Posterior cingulate gyrus (tissue), 11 donors: ENCODE results near the gene STX19.

Experiments
- DNase-seq, 10 donors: peaks; one replicate each; pipeline versions ENCODE4 v3.0.0 to v3.0.0-alpha.2; 2020 to 2021; ENCODE audit warnings: mixed read lengths in 3 of 10
- intact Hi-C: fragments of 100-400 bp; cut with DNase I; formaldehyde crosslinking; loops from one replicate; pipeline ENCODE4 v1.15.1; 2023

STX19 gene

DNA sequence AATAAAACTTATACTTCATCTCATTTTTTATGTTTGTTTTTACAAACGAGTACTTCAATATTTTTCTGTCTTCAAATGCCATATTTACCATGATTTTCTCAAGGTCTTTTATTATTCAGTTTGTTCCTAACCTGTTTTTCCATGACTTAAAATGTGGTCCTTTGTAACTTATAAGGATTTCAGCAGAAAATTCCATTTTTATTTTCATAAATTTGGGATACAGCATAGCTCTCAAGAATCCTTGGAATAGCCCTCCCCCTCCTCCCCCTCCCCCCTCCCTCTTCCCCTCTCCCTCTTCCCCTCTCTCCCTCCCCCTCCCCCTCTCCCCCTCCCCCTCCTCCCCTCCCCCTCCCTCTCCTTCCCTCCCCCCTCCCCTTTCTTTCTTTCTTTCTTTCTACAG is 14.9 kb upstream of the STX19 start:
- no peak for DNase-seq
- intact Hi-C loops = no loop called here

DNA sequence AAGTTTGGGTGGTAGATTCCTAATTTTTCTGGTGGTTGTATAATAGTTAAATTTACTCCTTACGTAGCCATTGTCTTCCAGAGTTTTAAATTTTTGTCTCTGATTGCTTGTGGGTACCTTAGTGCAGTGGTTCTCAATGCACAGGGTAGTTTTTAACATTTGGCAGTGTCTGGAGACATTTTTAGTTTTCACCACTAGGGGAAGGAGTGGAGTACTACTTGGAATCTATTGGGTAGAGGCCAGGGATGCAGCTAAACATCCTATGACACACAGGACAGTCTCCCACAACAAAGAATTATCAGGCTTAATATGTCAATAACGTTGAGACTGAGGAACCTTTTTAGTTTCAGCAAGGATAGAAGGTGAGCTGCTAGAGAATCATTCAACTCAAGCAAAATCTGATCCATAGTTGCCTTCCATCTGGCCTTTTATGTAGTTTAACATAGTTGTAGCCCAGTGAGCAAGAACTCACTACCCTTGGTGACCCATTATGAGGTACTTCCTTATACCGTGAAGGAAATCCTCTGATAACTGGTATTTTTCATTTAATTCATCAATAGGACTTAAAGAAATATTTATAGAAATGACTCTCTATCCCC is 8.6 kb upstream of the STX19 start:
- intact Hi-C loops = no loop called here
- DNase-seq = no peak

DNA sequence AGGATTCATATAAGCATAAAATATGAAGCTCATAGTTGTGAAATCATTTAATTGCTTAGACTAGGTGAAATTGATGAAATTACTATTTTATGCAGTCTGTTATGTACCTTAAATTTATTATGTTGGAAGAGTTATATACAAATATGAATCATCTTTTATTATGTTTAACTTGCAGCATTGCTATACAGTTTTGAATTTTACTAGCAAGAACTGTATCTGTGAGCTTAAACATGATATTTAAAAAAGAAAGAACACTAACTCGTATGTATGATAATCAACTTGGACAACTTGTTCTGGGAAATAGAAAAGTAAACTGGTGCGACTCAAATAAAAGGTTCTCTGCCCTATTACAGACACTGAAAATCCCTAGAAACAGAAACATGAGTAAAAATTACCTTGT is 1.8 kb downstream of the STX19 start:
- no peak for DNase-seq

DNA sequence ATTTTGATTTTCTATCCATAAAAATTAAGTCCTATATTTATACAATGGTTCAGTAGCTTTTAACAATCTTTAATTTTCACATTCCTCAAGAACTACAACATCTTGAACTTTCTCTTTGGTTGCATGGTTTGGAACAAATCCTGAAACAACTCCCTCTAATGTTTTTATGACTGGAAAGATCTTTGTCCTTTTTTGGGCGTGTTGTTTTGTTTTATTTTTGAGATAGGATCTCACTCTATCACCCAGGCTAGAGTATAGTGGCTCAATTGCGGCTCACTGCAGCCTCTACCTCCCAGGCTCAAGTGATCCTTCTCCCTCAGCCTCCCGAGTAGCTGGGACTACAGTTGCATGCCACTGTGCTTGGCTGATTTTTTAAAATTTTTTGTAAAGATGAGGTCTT is 4.0 kb downstream of the STX19 start:
- intact Hi-C loops = no loop called here
- DNase-seq = no peak

More for the DNA sequence above, 1.8 kb downstream of the STX19 start:
- intact Hi-C loops = no loop called here

DNA sequence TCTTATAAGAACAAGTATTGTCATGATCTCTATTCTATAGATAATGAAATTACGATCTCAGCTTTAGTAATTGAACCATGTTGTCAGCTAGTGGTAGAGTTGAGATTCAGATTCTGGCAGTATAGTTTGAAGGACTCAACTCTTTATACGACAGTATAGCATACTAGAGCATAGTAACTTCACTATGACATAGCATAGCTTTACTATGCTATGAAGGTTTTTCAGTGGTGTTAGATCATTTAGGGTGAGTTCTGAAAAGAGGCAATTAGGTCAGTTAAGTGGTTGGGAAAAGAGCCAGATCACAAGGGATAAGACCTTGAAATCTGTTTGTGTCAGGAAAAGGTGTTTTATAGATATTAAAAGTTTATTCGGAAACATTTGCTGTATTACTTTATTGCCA is 8.1 kb downstream of the STX19 start:
- intact Hi-C loops = no loop called here
- DNase-seq = no peak

DNA sequence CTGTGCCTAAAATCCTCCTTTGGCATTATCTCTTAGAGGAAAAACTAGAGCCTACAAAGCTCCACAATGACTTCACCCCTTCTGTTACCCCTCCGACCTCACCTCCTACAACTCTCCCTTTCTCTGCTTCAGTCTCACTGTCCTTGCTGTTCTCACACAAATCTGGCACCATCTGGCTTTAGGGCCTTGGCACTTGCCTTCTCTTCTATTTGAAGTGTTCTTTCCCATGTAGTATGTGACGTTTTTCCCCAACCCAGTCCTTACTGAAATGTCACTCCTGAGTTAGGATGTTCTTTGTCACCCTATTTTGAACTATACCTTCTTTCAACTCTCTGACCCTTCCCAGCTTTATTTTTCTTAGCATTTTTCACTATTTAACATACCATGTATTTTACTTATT is 8.7 kb downstream of the STX19 start:
- DNase-seq = no peak
- intact Hi-C loops = no loop called here

DNA sequence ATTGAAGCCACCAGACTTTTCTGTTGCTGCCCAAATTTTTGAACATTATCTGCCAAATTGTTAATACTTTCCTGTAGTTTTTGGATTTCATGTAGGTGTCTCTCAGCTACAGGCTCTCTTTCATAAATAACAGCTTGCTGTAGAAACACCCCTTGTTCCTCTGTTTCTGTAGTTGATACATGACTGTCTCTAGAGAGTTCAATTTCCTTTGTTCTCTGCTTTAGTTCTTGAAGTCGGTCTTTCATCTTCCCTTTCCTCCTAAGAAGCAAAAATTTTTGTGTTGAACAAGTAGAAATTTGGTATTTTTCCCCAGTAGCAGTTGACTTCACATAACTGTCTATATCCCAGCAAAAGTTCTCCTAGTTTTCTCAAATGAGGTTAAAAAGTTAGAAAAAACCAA is 13.4 kb downstream of the STX19 start:
- intact Hi-C loops = no loop called here

DNA sequence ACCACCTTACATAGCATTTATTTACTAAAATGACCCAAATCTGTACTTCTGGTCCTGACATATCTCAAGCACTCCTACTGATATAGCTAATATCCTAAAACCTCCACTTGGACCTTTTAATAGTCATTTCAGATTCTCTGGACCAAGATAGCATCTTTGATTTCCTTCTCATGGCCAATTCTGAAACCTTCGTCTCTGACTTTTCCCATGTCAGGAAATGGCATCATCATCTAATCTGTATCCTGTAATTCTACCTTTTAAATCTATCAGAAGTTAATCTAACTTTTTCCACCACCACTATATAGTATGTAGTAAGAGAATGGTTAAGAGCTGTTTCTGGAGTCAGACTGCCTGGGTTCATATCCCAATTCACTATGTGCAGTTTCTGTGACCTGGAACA is 16.2 kb downstream of the STX19 start:
- no peak for DNase-seq
- intact Hi-C loops = no loop called here

More for the DNA sequence above, 13.4 kb downstream of the STX19 start:
- DNase-seq = no peak

DNA sequence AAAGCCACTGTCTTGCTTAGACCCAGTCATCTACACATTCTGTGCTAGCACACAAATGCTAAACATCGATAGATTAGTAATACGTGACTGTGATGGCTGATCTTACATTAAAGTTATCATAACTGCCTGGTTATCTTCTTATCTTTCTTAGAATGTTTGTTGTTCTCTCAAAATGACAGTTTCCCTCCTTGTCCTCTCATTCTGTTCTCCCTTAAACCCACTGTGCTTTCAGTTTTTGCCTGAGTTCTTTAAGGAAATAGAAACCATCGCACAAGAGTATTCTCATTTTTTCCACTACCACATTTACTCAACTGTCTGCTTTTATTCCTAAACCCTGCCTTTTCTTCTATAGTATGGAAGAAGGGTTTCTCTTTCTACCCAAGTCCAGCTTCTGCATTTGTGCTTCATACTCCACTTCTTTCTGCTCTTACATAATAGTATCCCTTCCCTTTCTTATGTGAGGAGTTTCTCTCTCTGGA is 17.1 kb downstream of the STX19 start:
- intact Hi-C loops = no loop called here

DNA sequence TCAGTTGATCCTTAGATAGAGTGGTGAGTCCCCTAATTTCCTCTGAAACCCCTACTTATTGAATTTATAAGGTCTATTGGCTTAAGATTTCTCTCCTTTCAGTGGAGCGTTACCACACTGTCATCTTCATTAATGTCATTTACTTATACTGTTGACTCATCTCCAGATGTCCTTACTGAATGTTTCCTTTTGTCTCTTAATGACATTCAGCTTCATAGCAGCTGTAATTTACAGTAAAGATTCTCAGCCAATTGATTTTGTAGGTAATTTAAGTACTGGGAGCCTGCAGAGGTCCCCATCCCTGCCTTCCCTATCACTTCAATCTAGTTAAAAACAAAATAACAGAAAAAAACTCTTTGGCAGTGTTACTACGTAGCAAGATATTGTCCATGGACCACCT is 18.8 kb downstream of the STX19 start:
- intact Hi-C loops = no loop called here
- no peak for DNase-seq

More for the DNA sequence above, 17.1 kb downstream of the STX19 start:
- DNase-seq = no peak

DNA sequence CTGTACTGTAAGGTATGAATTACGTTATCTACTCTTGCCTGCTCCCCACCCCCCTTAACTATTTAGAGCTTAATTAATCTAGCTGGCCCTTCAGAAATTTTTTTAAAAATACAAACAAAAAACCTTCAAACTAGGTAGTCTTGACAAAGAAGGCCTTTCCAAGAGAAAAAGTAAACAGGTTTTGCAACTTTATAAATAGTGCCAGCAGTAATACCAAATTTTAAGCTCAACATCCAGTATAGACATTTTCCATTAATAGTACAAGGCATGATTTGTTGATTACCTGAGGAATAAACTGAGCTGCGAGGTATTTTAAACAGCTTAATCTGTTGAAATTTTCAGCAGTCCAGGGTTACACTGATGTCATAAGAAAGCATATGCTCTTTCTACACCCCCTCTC is 20.1 kb downstream of the STX19 start:
- intact Hi-C loops = no loop called here
- DNase-seq = no peak

DNA sequence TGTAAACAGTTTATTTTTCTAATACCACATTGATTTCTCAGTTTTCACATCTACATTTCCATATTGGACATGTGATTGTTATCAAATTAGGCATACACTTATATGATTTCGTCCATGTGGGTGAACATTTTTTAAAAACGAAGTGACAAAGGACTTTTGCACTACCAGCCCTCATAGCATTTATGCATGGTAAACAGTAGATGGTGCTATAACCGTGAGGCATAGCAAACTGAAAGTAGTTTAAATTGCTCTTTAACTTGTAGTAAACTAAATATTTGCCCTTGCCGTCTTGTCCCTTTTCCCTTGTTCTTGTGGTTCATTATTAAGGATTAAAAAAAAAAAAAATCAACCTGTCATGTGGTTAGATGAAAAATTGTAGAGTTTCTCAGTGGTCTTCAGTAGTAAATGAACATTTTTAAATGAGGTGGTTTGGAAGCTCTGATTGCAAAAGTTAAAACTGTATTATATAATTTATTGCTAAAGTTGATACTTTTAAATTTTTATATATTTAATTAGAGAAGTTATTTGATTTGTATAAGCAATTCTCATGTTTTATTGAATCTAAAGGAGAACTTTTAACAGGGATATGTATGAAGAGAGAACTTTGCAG is 24.0 kb downstream of the STX19 start:
- intact Hi-C loops = loop anchor here (2.0 kb wide), 1 partner anchor 64 kb away; no protein-coding TSS in a partner anchor
- no peak for DNase-seq

DNA sequence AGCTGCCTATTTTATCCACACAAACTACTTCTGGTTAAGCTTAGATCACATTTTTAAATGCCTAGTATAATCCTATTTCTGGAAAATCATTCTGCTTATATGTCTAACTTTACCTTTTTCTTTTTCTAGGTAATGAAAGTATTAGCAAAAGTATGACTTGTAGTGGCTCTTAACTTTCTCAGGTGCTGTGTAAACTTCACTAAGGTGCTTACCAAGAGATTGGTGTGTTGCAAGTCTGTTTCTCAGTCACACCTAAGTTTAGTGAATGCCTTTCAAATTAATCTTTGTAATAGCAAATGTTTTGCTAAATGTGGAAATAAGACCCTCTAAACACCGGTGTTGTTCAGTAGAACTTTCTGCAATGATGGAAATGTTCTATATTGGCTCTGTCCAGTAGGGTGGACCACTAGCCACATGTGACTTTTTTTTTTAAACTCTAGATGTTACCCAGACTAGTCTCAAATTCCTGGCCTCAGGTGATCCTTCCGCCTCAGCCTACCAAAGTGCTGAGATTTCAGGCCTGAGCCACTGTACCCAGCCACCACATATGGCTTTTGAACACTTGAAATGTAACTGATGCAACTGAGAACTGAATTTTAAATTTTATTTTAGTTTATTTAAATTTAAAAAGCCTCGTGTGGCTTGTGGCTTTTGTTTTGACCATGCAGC is 26.4 kb downstream of the STX19 start:
- DNase-seq = no peak
- intact Hi-C loops = no loop called here

DNA sequence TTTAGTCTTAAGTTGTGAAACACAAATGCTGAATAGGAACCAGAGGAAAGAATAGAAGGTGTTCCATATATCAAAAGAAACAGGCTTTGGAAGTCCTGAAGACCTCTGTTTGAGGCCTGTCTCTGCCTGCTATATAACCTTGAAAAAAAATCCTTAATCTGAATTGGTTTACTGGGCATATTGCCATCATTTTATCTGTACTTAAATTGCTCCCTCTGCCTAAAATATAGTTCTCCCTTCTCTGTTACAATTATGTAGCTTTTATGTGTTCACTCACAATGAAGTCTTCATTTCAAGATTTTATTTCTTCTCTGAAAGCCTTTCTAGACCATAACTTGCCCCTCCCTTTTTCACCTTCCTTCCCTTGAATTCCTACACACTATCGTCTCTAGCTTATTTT is 27.2 kb downstream of the STX19 start:
- DNase-seq = no peak
- intact Hi-C loops = no loop called here

DNA sequence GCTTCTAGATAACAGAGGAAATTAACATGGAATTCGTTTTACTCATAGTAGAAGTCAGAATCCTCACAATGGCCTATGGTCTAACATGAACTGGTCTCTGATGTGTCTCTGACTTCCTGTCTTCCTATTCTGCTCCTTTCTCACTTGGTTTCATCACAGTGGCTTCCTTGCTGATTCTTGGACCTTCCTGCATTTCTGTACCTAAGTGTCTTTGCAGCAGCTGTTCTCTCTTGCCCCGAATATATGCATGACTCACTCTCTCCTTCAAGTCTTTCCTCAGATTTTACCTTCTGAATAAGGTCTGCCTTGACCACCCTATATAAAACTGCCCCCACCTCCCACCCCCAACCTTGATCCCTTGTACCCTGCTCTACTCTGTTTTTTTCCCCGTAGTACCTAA is 34.3 kb downstream of the STX19 start:
- DNase-seq = no peak
- intact Hi-C loops = no loop called here

DNA sequence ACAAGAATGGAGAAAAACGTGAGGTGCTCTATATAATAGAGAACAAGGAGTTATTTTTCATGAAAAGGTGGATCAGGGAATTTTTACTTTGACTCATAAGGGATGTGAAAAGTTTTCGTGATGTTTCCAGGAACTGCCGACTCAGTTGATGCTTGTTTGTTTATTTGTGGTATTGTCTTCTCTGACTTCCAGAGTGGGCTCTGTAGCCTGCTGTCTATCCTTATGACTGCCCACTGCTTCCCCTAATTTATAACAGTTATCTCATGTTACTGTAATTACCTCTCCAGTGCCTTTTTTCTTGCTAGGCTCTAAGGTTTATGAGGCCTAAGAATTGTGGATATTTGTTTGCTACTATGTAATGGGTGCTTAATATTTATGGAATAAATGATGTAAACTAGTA is 36.2 kb downstream of the STX19 start:
- DNase-seq = no peak
- intact Hi-C loops = no loop called here

DNA sequence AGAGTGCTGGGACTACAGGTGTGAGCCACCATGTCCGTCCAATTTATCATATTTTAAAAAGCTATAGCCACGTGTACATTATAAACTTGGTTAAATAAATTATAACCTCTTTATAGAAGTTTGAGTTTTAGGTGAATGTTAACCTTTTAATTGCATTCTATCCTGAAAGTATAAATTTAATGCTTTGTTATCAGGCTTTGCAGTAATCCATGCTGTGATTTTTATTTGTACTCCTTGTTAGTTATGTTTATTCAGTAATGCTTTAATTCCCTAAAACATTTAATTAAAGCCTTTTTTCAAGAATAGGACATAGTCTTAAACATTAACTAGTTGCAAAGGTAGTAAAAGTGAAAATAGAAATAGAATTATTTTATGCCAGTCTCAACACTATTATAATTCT is 36.8 kb downstream of the STX19 start:
- DNase-seq = no peak
- intact Hi-C loops = no loop called here

DNA sequence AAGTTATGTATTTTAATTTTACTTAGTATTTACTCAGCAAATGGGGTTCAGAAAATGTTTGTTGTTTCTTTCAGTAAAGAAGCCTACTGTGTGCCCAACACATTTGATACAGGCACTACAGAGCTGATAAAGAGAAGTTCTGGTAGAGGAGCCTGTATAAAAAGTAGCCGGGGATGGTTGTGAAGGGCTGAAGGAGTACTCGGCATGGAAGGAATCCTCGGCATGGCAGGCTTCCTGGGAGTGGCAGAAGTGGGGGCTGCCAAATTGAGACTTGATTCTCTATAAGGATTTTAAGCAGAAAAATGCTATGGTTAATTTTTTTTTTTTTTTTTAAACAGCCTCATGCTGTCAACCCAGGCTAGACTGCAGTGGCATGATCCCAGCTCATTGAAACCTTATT is 39.2 kb downstream of the STX19 start:
- intact Hi-C loops = no loop called here
- DNase-seq = peak in 1 of 10 donors; percentile 46

DNA sequence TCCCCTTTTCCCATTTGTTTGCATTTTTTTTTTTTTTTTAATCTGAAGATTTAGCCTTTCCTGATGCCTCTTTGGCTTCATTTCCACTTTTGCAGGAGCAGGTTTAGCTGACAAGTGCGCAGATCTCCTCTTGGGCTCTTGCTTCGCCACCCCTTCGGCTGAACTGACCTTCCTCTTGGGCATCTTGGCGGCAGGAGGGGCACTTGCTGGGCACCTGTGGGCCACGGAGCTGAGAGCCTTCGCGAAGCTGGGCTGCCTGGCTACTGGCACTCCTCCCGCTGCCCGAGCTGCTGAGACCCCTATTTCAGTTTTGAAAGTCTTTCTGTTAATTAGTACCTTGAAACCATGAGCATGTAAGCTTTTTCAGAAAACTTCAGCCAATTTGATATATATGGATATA is 39.6 kb downstream of the STX19 start:
- peak in 2 of 10 donors; percentile 50 to 75 for DNase-seq

DNA sequence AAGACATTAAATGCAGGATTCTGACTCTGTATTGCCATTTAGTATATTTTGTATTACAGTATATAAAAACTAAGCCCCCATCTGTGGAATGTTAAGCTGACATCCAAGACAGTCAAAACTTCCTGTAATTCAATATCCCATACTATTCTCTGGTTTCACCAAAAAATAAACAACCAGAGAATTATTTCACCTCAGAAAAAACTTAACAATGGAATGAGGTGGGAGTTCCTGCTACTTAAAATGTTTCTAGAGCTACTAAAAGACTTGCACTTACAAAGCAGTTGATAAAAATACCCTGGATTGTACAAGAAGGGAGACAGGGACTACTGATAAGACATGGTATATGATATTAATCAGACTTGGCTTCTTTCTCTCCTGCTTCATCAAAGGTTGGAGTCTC is 40.1 kb downstream of the STX19 start:
- intact Hi-C loops = no loop called here
- no peak for DNase-seq

More for the DNA sequence above, 39.6 kb downstream of the STX19 start:
- intact Hi-C loops = no loop called here

DNA sequence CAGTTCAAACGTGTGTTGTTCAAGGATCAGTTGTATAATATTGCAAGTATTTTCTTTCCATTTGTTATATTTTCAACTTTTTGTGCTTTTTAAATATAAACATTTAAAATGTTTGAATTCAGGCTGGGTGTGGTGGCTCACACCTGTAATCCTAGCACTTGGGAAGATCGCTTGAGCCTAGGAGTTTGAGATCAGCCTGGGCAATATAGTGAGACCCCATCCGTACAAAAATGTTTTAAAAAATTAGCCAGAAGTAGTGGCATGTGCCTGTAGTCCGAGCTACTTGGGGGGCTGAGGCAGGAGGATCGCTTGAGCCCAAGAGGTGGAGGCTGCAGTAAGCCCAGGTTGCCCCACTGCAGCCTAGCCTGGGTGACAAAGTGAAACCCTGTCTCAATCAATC is 43.8 kb downstream of the STX19 start:
- no peak for DNase-seq
- intact Hi-C loops = no loop called here

DNA sequence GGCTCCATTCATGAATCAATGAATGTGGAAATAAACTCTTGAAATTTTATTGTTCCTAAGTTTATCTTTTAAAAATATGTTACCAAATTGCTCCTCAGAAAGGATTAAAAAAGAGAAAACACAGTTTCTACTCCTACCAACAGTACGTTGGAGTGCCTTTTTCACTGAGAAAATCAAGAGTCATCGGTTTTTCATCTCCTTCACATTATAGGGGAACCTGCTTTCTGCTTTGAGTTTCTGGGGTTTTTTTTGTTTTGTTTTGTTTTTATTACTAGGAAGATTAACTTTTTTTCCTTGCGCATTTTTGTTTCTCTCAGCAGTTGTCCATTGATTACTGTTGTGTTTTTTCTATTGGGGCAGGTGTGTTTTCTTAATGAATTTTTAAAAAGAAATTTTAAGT is 45.0 kb downstream of the STX19 start:
- DNase-seq = no peak
- intact Hi-C loops = no loop called here
